HG03064 (cell line): ENCODE measurements around the gene MON1B.
A peak's percentile ranks its signal among the peaks of the same experiment; 100 is the strongest.

ENCODE experiments used
- ATAC-seq: cut with Tn5 transposase; IDR thresholded peaks from one replicate; pipeline ENCODE4 v1.9.1; 2021; ENCODE audit warnings: low read depth; ENCODE audit not compliant: unreplicated experiment

Gene MON1B

GRCh38 chr16:77195411-77195810 lies 4.4 kb downstream of the MON1B start:
- ATAC-seq, result no peak

GRCh38 chr16:77197747-77198146 lies 6.8 kb downstream of the MON1B start:
- no peak for ATAC-seq

- no peak for ATAC-seq
Measured at GRCh38 chr16:77199211-77199610, 8.2 kb downstream of the MON1B start, which contains the start of gene SYCE1L. SYCE1L (plus strand) TSS chr16:77199408; CDS start chr16:77199452, 44 bp downstream.

- no peak for ATAC-seq
Measured at GRCh38 chr16:77206533-77206932, 15.5 kb downstream of the MON1B start.

GRCh38 chr16:77207030-77207429 lies 16.0 kb downstream of the MON1B start:
- ATAC-seq, result no peak

GRCh38 chr16:77208382-77208781 lies 17.4 kb downstream of the MON1B start:
- ATAC-seq, result no peak

GRCh38 chr16:77211880-77212740 lies 21.1 kb downstream of the MON1B start:
- ATAC-seq, result peak; percentile 63

GRCh38 chr16:77212741-77213541 lies 22.0 kb downstream of the MON1B start:
- ATAC-seq, result peak; percentile 79

GRCh38 chr16:77213542-77214106 lies 22.6 kb downstream of the MON1B start:
- no peak for ATAC-seq

GRCh38 chr16:77214411-77215138 lies 23.6 kb downstream of the MON1B start:
- no peak for ATAC-seq

GRCh38 chr16:77219437-77219836 lies 28.4 kb downstream of the MON1B start:
- no peak for ATAC-seq

- ATAC-seq, result no peak
Measured at GRCh38 chr16:77220427-77220826, 29.4 kb downstream of the MON1B start.

- no peak for ATAC-seq
Measured at GRCh38 chr16:77221482-77221881, 30.5 kb downstream of the MON1B start.

- no peak for ATAC-seq
Measured at GRCh38 chr16:77223184-77223583, 32.2 kb downstream of the MON1B start.

GRCh38 chr16:77225182-77225581 lies 34.2 kb downstream of the MON1B start:
- ATAC-seq, result no peak

GRCh38 chr16:77227745-77228144 lies 36.8 kb downstream of the MON1B start:
- no peak for ATAC-seq

- no peak for ATAC-seq
Measured at GRCh38 chr16:77231047-77231446, 40.1 kb downstream of the MON1B start.

- ATAC-seq, result no peak
Measured at GRCh38 chr16:77233799-77234519, 43.0 kb downstream of the MON1B start.

- no peak for ATAC-seq
Measured at GRCh38 chr16:77234611-77235010, 43.6 kb downstream of the MON1B start.

- ATAC-seq, result peak; percentile 92
Measured at GRCh38 chr16:77236063-77236511, 45.1 kb downstream of the MON1B start.
